Small intestine (tissue), 7 donors: Measurements from ENCODE around the gene ENPP3. TPM values are rescaled to one million over a fixed set of nuclear protein-coding genes. Genes with fewer than 3 reads are reported as not detected.

Source experiments
- DNase-seq, 2 donors: peaks; one replicate each; pipeline versions ENCODE4 v3.0.0 to v3.0.0-alpha.2; 2013
- FAIRE-seq: peaks from 2 replicates; lab custom pipeline; 2012; peaks lifted over from hg19 to GRCh38; lab: Jason Lieb, UNC
- H3K27ac ChIP-seq, 3 donors: one replicate each; pipeline ENCODE4 v1.5.1; 2013; ENCODE audit warnings: low read length in 2 of 3, mild to moderate bottlenecking in 2 of 3, control low read depth in 1 of 3, inconsistent platforms in 1 of 3, low read depth in 1 of 3, moderate library complexity in 1 of 3
- H3K27me3 ChIP-seq, 3 donors: one replicate each; pipeline ENCODE4 v1.6.1; 2013; ENCODE audit warnings: low read length in 3 of 3, inconsistent platforms in 1 of 3; ENCODE audit not compliant: control insufficient read depth in 3 of 3, insufficient read depth in 3 of 3
- H3K36me3 ChIP-seq, 3 donors: one replicate each; pipeline ENCODE4 v1.6.1; 2013; ENCODE audit warnings: low read length in 3 of 3, inconsistent platforms in 1 of 3, low read depth in 1 of 3, mild to moderate bottlenecking in 1 of 3, moderate library complexity in 1 of 3; ENCODE audit not compliant: control insufficient read depth in 3 of 3, insufficient read depth in 2 of 3
- H3K4me1 ChIP-seq, 3 donors: one replicate each; pipeline ENCODE4 v1.6.1; 2013; ENCODE audit warnings: low read length in 2 of 3, inconsistent platforms in 1 of 3, low read depth in 1 of 3, mild to moderate bottlenecking in 1 of 3, moderate library complexity in 1 of 3; ENCODE audit not compliant: control insufficient read depth in 3 of 3, insufficient read depth in 2 of 3
- H3K4me3 ChIP-seq, 3 donors: one replicate each; pipeline ENCODE4 v1.5.1; 2013; ENCODE audit warnings: low read length in 3 of 3, control low read depth in 1 of 3, inconsistent platforms in 1 of 3, low read depth in 1 of 3, mild to moderate bottlenecking in 1 of 3, moderate library complexity in 1 of 3
- H3K9me3 ChIP-seq, 2 donors: one replicate each; pipeline ENCODE4 v1.6.1; 2013; ENCODE audit warnings: low read depth in 1 of 2, low read length in 1 of 2; ENCODE audit not compliant: control insufficient read depth in 2 of 2, insufficient read depth in 1 of 2
- WGBS, 3 donors: extraction: QIAGEN DNeasy Blood & Tissue Kit; methylation state at CpG; one replicate each; pipeline ENCODE4 v1.1.7; 2013; 5-methylcytosine and 5-hydroxymethylcytosine counted together
- polyA plus RNA-seq, 4 donors: library from polyadenylated mRNA; stranded (reverse) in 3 of 4; unstranded in 1 of 4; fragments of 200-250 nt in 3 of 4; fragments of 120-200 nt in 1 of 4; gene quantifications; one replicate each; pipeline versions ENCODE4 v1.2.1 to v1.2.3, GENCODE V29; 2013
- donor health status: healthy with polysubstance abuse.
- donor health status: control.
- donor health status: control.
- donor health status: Bipolar disorder and iron deficiency.
- donor health status: healthy.

Gene ENPP3
- polyA plus RNA-seq, 4 donors: 0.57 to 53.0 (median 7.2) TPM

- FAIRE-seq (no peak), DNase-seq (no peak)
- H3K4me3 ChIP-seq: no peak overlapping the region
- H3K4me1 ChIP-seq: peaks cover 0 to 12% (median 0%) of the 10 kb centered on the region in 3 donors
- no peaks in the 10 kb centered on the region for H3K36me3 ChIP-seq
- H3K27ac ChIP-seq: no peak overlapping the region
- H3K27me3 ChIP-seq: no peaks in the 10 kb centered on the region
- no peaks in the 10 kb centered on the region for H3K9me3 ChIP-seq
- 89 to 90% (median 90%) methylated on average over 15 of the region's 15 CpGs for WGBS, 3 donors
Observed at GRCh38 chr6:131769385-131770141, 132.5 kb downstream of the ENPP3 start.

- Histone ChIP-seq H3K4me1 (peaks cover 0 to 6% (median 1%) of the 10 kb centered on the region in 3 donors), H3K27me3 (no peaks in the 10 kb centered on the region), H3K9me3 (no peaks in the 10 kb centered on the region), H3K36me3 (no peaks in the 10 kb centered on the region), H3K4me3 (no peak overlapping the region), H3K27ac (no peak overlapping the region)
- 85 to 94% (median 92%) methylated on average over 1 of the region's 1 CpG for WGBS, 3 donors
- no peak for FAIRE-seq
- DNase-seq: no peak
Observed at GRCh38 chr6:131770776-131771175, 133.7 kb downstream of the ENPP3 start.

- DNase-seq (no peak), FAIRE-seq (no peak)
- no peaks in the 10 kb centered on the region for H3K36me3 ChIP-seq
- H3K9me3 ChIP-seq: no peaks in the 10 kb centered on the region
- H3K4me3 ChIP-seq: no peak overlapping the region
- no peak overlapping the region for H3K27ac ChIP-seq
- 54 to 65% (median 62%) methylated on average over 4 of the region's 4 CpGs for WGBS, 3 donors
- peaks cover 0 to 22% (median 5%) of the 10 kb centered on the region in 3 donors for H3K4me1 ChIP-seq
- no peaks in the 10 kb centered on the region for H3K27me3 ChIP-seq
Observed at GRCh38 chr6:131773284-131773950, 136.3 kb downstream of the ENPP3 start.

GRCh38 chr6:131775886-131776285 lies 138.8 kb downstream of the ENPP3 start:
- Histone ChIP-seq H3K4me1 (peaks cover 0 to 24% (median 5%) of the 10 kb centered on the region in 3 donors), H3K9me3 (no peaks in the 10 kb centered on the region), H3K36me3 (no peaks in the 10 kb centered on the region), H3K27ac (peak overlapping the region in 1 of 3 donors; percentile 90), H3K27me3 (no peaks in the 10 kb centered on the region), H3K4me3 (no peak overlapping the region)
- FAIRE-seq (no peak), DNase-seq (peak; percentile 17 to 19)
- 66 to 90% (median 86%) methylated on average over 3 of the region's 3 CpGs for whole genome bisulfite sequencing, 3 donors

GRCh38 chr6:131776985-131777384 lies 139.9 kb downstream of the ENPP3 start:
- Histone ChIP-seq H3K36me3 (no peaks in the 10 kb centered on the region), H3K4me1 (peaks cover 0 to 24% (median 5%) of the 10 kb centered on the region in 3 donors), H3K27ac (peak overlapping the region in 2 of 3 donors; percentile 24 to 90), H3K9me3 (no peaks in the 10 kb centered on the region), H3K27me3 (no peaks in the 10 kb centered on the region), H3K4me3 (no peak overlapping the region)
- no peak for FAIRE-seq
- 21 to 64% (median 47%) methylated on average over 2 of the region's 2 CpGs for WGBS, 3 donors
- DNase-seq: peak; percentile 90 to 94

- DNase-seq: peak in 1 of 2 donors; percentile 20
- Histone ChIP-seq H3K27ac (peak overlapping the region in 1 of 3 donors; percentile 90), H3K9me3 (no peaks in the 10 kb centered on the region), H3K4me1 (peaks cover 0 to 24% (median 5%) of the 10 kb centered on the region in 3 donors), H3K36me3 (no peaks in the 10 kb centered on the region), H3K4me3 (no peak overlapping the region), H3K27me3 (no peaks in the 10 kb centered on the region)
- FAIRE-seq: no peak
- WGBS, 3 donors: 63 to 72% (median 63%) methylated on average over 1 of the region's 1 CpG
Observed at GRCh38 chr6:131778169-131778568, 141.1 kb downstream of the ENPP3 start.

GRCh38 chr6:131779304-131779703 lies 142.2 kb downstream of the ENPP3 start:
- 81 to 94% (median 91%) methylated on average over 2 of the region's 2 CpGs for WGBS, 3 donors
- H3K27ac ChIP-seq: no peak overlapping the region
- no peak overlapping the region for H3K4me3 ChIP-seq
- H3K9me3 ChIP-seq: no peaks in the 10 kb centered on the region
- H3K4me1 ChIP-seq: peaks cover 0 to 24% (median 5%) of the 10 kb centered on the region in 3 donors
- no peaks in the 10 kb centered on the region for H3K27me3 ChIP-seq
- no peak for DNase-seq
- no peak for FAIRE-seq
- no peaks in the 10 kb centered on the region for H3K36me3 ChIP-seq

GRCh38 chr6:131780600-131780999 lies 143.5 kb downstream of the ENPP3 start:
- DNase-seq (no peak), FAIRE-seq (no peak)
- H3K9me3 ChIP-seq: no peaks in the 10 kb centered on the region
- H3K36me3 ChIP-seq: no peaks in the 10 kb centered on the region
- WGBS, 3 donors: 92 to 96% (median 94%) methylated on average over 11 of the region's 11 CpGs
- H3K27ac ChIP-seq: no peak overlapping the region
- H3K4me3 ChIP-seq: no peak overlapping the region
- peaks cover 0 to 24% (median 5%) of the 10 kb centered on the region in 3 donors for H3K4me1 ChIP-seq
- H3K27me3 ChIP-seq: no peaks in the 10 kb centered on the region
